GM21737 (cell line): ENCODE data around the gene SCCPDH.
A peak's percentile ranks its signal among the peaks of the same experiment; 100 is the strongest.
"Not testable (repeated sequence)": the region's sequence is repeated elsewhere in the genome, so short reads cannot be mapped to it uniquely, and the experiment has no call there.

Experiments
- ATAC-seq: cut with Tn5 transposase; IDR thresholded peaks from one replicate; pipeline ENCODE4 v1.9.1; 2021; ENCODE audit warnings: mild to moderate bottlenecking, moderate library complexity; ENCODE audit not compliant: unreplicated experiment

Gene SCCPDH

GRCh38 chr1:246724016-246724730, at the start of gene SCCPDH:
Gene SCCPDH (plus strand): TSS chr1:246724409. CDS start chr1:246724423, 14 bp downstream.
- peak; percentile 95 for ATAC-seq

GRCh38 chr1:246677842-246678241, 46.4 kb upstream of the SCCPDH start:
- ATAC-seq = no peak

GRCh38 chr1:246678816-246679793, 45.1 kb upstream of the SCCPDH start:
- ATAC-seq = no peak

GRCh38 chr1:246679794-246680177, 44.4 kb upstream of the SCCPDH start:
- ATAC-seq = no peak

- ATAC-seq = no peak
These were observed 44.0 kb upstream of the SCCPDH start for GRCh38 chr1:246680190-246680589.

- ATAC-seq = no peak
These were observed 43.5 kb upstream of the SCCPDH start for GRCh38 chr1:246680696-246681130.

GRCh38 chr1:246681900-246682895, 42.0 kb upstream of the SCCPDH start:
- ATAC-seq = no peak

GRCh38 chr1:246683521-246683920, 40.7 kb upstream of the SCCPDH start:
- ATAC-seq = no peak

GRCh38 chr1:246687002-246687401, 37.2 kb upstream of the SCCPDH start:
- ATAC-seq = no peak

- ATAC-seq = peak; percentile 96
These were observed 34.7 kb upstream of the SCCPDH start for GRCh38 chr1:246689409-246690008.

GRCh38 chr1:246690100-246690499, 34.1 kb upstream of the SCCPDH start:
- no peak for ATAC-seq

- no peak for ATAC-seq
These were observed 32.4 kb upstream of the SCCPDH start for GRCh38 chr1:246691622-246692495.

GRCh38 chr1:246694213-246694895, 29.9 kb upstream of the SCCPDH start:
- ATAC-seq = not testable (repeated sequence)

- ATAC-seq = no peak
These were observed 29.1 kb upstream of the SCCPDH start for GRCh38 chr1:246695136-246695535.

- no peak for ATAC-seq
These were observed 28.5 kb upstream of the SCCPDH start for GRCh38 chr1:246695666-246696065.

- ATAC-seq = no peak
These were observed 25.6 kb upstream of the SCCPDH start for GRCh38 chr1:246698466-246699094.

- peak; percentile 94 for ATAC-seq
These were observed 25.0 kb upstream of the SCCPDH start for GRCh38 chr1:246699095-246699735.

GRCh38 chr1:246703581-246703980, 20.6 kb upstream of the SCCPDH start:
- no peak for ATAC-seq
